ENCODE results near the gene HTR4. TPM values are rescaled to one million over a fixed set of nuclear protein-coding genes. Genes with fewer than 3 reads are reported as not detected.
A peak's percentile ranks its signal among the peaks of the same experiment; 100 is the strongest.

The HTR4 gene
- total and polyA plus RNA-seq, 2 of the 4 experiments (the other 2 are of a cell fraction) = not detected

DNA sequence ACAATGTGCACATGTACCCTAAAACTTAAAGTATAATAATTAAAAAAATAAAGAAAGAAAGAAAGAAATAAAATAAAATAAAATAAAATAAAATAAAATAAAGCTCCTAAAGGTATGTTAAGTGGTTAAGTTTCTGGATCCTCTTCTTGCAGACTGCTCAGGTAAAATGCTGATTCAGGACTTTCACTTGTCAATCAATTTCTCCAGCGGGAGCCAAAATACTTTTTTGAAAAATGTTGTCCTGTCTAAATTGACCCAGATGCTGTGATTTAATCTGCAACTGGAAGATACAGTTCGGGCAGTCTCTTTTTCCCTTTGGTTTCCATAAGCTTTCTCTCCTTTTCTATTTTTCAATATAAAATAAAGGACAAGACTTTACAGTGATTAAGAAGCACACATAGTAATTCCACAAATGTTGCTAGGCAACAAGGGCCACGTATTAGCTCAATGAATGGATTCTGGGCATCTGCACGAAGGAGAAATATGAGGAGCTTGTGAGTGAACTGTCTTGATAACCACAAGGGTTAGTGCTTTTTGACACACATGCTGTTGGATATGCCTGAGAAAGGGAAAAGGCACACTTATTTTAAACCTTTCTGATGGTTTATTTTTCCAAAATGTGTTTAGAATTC is 38.6 kb downstream of the HTR4 start:
- no peak for ATAC-seq (ENCODE audit: low read depth)
- ChIA-PET CTCF (interaction anchor here (1.2 kb wide), 1 partner anchor 9 kb away, joined by 3 read pairs; no protein-coding TSS in a partner anchor), POLR2A (ENCODE audit: unreplicated experiment) (no interaction called here)
- Histone ChIP-seq H4K8ac (ENCODE audit: low read depth in 2 of 2, low read length in 2 of 2) (no peak overlapping the region), H3K18ac (ENCODE audit: low read depth, low read length) (no peak overlapping the region), H3K4me3 (ENCODE audit: insufficient read depth, low read depth, low read length) (no peak overlapping the region), H4K91ac (ENCODE audit: insufficient read depth, low read depth, low read length) (no peak overlapping the region), H3K9me1 (ENCODE audit: insufficient read depth, low read length) (no peaks in the 10 kb centered on the region), H2BK120ac (ENCODE audit: low read depth, low read length) (no peak overlapping the region), H4K5ac (ENCODE audit: low read depth, low read length) (no peak overlapping the region), H2BK5ac (ENCODE audit: low read depth, low read length, poor library complexity, severe bottlenecking) (no peak overlapping the region), H3K27ac (ENCODE audit: insufficient read depth, low read length) (no peak overlapping the region), H3K14ac (replicated peaks; ENCODE audit: low read depth, low read length) (no peak overlapping the region), H2AFZ (replicated peaks; ENCODE audit: low read length, poor library complexity) (no peak overlapping the region), H2AK9ac (replicated peaks; ENCODE audit: low read depth, low read length, poor library complexity) (no peak overlapping the region), H3K4ac (ENCODE audit: low read depth, low read length) (no peak overlapping the region), H2BK15ac (ENCODE audit: low read depth, low read length) (no peak overlapping the region), H2BK20ac (ENCODE audit: low read depth, low read length) (no peak overlapping the region), H3K36me3 (ENCODE audit: control insufficient read depth, insufficient read depth, low read length) (no peaks in the 10 kb centered on the region), H3K79me1 (ENCODE audit: low read depth in 1 of 2, low read length in 2 of 2) (no peaks in the 10 kb centered on the region), H3K56ac (ENCODE audit: extremely low read depth, insufficient read depth, low read length) (no peak overlapping the region), H3K23ac (ENCODE audit: low read depth, low read length) (no peak overlapping the region), H3K27me3 (ENCODE audit: control insufficient read depth, insufficient read depth, low read length) (no peaks in the 10 kb centered on the region), H3K4me2 (ENCODE audit: low read depth, low read length) (no peak overlapping the region), H3K9ac (ENCODE audit: low read depth, low read length) (no peak overlapping the region), H4K20me1 (ENCODE audit: insufficient read depth, low read length) (no peaks in the 10 kb centered on the region), H3K4me1 (ENCODE audit: control insufficient read depth, insufficient read depth, low read length) (no peaks in the 10 kb centered on the region), H2AK5ac (ENCODE audit: low read depth, low read length) (no peak overlapping the region), H3K9me3 (ENCODE audit: control insufficient read depth, insufficient read depth, low read length) (no peaks in the 10 kb centered on the region)
- TF ChIP-seq CHD1 (IDR thresholded peaks at IDR 0.05; ENCODE audit: low read depth, low read length) = no peak
- TF ChIP-seq MAFK (IDR thresholded peaks at IDR 0.05; ENCODE audit: low read depth, low read length) = peak; percentile 85
- in situ Hi-C loops (cut with MboI; ENCODE audit: low sequenced_read_pairs) (no loop called here), dilution Hi-C loops (cut with HindIII; ENCODE audit: low sequenced_read_pairs, unreplicated experiment) (no loop called here), intact Hi-C loops (cut with micrococcal nuclease) (no loop called here)
- WGBS, 2 experiments (ENCODE audit: extremely low coverage in 2 of 2, insufficient read length in 1 of 2) = 71% methylated on average over 1 of the region's 4 CpGs; no CpG with 5 or more reads in 1 of the 2 experiments
- no TSS peak for BruUV-seq (replicated peaks)
- DNase-seq = peak; percentile 11

Data from IMR-90 (cell line).